GM10266 (cell line): ENCODE measurements around the gene PTPRT.

Experiments
- DNase-seq: peaks from one replicate; pipeline ENCODE4 v3.0.0; 2012; ENCODE audit errors: extremely low spot score
- TF ChIP-seq, protein P1 (sequence below): IDR thresholded peaks from 2 replicates; pipeline ENCODE4 v1.5.1; 2012; ENCODE audit warnings: mild to moderate bottlenecking, low read depth; ENCODE audit not compliant: control insufficient read depth, insufficient read depth; ENCODE audit errors: missing control alignments

Gene PTPRT

DNA sequence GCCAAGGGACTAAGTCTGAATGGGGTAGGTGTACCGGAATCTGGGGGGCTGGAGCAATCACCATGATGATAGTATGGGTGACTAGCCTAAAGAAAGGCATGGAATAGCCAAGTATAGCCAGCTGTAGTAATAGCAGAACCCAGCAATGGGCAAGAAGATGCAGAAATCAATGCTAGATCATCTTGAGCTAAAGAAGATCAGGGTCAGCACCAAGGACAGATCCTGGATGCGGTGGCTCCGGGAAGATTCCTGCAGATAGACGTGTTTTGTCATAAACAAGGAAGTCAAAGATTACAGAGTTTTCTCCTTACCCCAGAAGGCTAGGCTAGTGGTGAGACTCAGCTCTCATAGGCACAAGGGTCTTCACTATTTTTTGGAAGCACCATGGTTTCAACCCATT, 1009.9 kb downstream of the PTPRT start:
- no peak for DNase-seq

DNA sequence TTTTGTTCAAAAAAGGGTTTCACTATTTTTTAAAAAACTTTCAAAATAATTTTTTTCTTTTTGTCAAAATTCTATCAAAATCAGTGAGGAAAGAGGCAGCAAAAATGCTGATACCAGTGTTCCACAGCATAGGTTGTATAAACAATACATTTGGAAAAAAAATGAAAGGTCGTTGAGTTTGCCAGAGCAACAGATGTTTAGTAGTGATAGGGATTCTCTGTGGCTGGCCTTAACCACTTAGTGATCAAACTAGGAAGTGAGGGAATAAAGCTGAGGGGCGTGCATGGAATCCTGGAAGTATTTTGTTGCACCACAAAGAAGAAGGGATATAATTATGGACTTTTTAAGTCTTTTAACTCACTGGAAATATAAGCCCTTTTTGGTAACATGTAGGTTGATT, 1016.3 kb downstream of the PTPRT start:
- TF ChIP-seq, protein P1, sequence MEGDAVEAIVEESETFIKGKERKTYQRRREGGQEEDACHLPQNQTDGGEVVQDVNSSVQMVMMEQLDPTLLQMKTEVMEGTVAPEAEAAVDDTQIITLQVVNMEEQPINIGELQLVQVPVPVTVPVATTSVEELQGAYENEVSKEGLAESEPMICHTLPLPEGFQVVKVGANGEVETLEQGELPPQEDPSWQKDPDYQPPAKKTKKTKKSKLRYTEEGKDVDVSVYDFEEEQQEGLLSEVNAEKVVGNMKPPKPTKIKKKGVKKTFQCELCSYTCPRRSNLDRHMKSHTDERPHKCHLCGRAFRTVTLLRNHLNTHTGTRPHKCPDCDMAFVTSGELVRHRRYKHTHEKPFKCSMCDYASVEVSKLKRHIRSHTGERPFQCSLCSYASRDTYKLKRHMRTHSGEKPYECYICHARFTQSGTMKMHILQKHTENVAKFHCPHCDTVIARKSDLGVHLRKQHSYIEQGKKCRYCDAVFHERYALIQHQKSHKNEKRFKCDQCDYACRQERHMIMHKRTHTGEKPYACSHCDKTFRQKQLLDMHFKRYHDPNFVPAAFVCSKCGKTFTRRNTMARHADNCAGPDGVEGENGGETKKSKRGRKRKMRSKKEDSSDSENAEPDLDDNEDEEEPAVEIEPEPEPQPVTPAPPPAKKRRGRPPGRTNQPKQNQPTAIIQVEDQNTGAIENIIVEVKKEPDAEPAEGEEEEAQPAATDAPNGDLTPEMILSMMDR: no peak

More for the DNA sequence above, 1009.9 kb downstream of the PTPRT start:
- TF ChIP-seq, protein P1: no peak

DNA sequence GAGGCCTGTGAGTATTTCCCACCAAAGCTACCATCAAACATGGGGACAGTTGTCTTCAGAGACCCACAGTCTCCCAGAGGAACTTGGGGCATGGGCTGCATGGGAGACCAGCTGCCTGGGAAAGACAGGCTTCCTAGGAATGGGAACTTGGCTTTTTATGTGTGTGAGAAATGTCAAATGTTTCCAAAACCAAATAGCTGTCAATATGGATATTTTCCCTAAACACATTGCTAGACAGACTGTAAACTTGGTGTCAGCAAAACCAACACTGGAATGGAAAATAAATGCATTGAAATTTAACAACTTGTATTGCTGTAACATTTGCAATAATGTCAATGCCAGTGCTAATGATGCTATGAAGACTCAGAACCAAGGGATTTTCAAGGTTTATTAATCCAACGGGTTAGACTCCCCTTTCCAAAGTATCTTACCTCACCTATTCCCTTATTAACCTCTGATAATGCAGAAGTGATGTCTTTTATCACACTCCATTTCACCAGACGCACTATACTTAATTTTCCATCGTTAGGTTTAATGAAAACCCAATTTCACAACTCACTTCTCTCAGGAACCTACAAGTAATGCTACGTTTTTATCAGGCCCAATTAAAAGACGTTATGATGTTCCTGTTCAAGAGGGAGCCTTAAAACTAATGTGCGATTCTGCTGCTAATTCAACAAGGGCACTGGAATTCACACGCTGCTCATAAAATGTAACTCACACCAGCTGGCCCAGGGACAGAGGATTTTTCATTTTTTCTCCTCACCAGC, 1025.4 kb downstream of the PTPRT start:
- TF ChIP-seq, protein P1: no peak
- DNase-seq: no peak

More for the DNA sequence above, 1016.3 kb downstream of the PTPRT start:
- no peak for DNase-seq

DNA sequence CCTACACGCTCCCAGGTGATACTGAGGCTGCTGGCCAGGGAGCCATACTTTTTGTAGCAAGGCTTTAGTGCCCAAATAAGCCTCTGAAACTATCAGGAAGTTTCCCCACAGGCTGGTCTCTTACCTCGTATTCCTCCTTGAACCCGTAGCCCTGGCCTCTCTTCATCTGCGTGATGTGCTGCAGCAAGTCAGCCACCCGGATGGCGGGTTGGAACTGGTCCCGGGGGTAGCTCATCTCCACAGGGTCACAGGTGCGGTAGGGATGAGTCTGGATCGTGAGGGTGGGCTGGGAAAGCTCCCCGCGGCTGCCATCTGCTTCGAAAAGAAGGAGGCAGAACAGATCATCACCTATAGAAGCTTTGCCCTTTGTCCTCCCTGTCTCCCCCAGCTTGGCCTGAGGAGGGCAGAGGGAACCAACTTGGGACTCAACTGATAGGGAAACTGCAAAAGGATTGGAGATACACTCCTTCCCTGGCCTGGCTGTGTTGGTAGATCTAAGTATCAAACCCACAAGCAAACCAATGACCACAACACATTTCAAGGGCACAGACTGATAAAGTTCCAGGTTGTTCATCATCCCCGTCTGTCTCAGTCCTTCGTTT, 1028.4 kb downstream of the PTPRT start:
- TF ChIP-seq, protein P1: no peak
- DNase-seq: no peak

DNA sequence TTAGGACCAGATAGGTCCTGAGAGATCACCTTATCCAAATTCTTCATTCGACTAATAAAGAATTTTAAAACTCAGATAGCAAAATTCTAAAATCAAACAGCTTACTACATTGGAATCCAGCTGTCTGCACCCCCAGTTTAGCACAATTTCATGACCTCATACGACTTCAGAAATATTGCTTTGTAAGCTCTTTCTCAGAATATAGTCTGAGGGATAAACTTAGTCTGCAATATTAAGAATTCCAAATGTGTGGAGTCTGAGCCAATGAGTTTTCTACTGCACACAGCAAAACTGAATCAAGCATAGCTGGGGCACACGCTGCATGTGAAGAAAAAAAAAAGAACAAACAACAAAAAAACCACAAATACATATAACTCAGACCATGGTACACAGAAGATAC, 1029.9 kb downstream of the PTPRT start:
- TF ChIP-seq, protein P1: no peak
- DNase-seq: no peak

DNA sequence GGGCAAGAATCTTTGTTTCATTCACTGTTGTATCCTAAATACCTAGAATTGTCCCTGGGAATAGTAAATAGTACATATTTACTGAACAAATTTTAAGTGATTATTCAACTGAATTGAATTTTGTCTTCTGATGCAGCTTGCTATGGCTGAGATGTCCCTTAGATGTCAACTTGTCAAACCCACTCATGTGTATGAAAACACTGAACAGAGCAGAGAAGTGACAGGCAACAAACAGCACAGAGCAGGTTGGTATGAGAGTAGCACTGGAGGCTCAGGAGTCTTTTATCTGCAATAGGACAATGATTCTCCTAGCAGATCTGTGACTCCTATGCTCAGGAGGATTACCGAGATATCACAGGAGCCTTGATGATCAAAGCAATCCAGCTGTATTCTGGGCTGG, 1031.4 kb downstream of the PTPRT start:
- TF ChIP-seq, protein P1: no peak
- DNase-seq: no peak

DNA sequence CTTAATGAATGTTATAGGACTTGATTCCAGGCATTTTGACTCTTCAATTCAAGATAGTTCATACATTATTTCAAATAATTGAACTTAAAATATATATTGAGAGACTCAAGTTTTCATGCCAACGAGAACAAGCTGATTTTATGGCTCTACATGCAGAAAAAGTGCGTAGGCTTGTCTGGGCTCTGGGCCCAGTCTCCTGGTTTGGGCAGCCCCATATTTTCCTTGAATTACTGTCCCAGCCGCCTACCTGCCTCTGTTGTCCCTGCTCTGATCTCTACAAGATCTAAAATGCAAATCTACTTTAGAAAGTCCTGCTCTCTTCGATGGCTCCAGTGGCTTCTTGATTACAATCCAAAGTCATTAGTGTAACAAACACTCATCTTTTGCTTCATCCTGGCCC, 1034.1 kb downstream of the PTPRT start:
- no peak for DNase-seq
- TF ChIP-seq, protein P1: no peak
